HG03575 (cell line): Measurements from ENCODE around the gene ESCO1.

Source experiments
- ATAC-seq: cut with Tn5 transposase; IDR thresholded peaks from one replicate; pipeline ENCODE4 v1.9.1; 2021; ENCODE audit not compliant: unreplicated experiment, insufficient number of reproducible peaks, low FRiP score; ENCODE audit errors: extremely low read depth

Gene ESCO1

DNA sequence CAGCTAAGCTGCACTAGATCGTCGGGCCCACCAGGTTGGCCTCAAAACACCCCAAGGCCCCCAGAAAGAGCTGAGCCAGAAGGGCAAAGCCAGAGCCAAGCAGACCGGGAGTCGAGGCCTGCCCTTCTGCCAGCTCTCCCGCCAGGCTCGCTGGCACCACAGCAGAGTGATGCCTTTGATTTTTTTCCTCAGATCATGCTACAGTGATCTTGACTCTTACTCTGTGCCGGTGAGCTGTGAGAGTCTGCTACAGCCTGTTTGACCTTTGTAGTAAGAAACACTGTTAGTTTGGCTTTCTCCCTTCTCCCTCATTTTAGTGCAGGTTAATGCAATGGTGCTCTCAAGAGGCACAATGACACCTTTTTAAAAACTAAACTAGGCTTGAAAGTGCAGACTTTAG, 97.8 kb downstream of the ESCO1 start:
- no peak for ATAC-seq

DNA sequence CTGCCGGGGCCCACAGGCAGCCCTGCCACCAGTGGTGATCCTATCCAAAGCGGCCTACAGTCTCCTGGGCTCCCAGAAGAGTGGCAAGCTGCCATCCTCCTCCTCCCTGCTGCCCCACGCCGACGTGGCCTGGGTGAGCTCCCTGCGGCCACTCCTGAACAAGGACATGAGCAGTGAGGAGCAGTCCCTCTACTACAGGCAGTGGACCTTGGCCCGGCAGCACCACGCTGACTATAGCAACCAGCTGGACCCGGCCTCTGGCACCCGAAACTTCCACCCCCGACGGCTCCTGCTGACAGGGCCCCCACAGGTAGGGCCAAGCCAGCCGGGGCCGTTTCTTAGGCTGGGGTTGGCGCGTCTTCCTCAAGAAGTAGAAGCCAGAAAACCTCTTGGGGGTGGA, 100.5 kb downstream of the ESCO1 start:
- no peak for ATAC-seq

DNA sequence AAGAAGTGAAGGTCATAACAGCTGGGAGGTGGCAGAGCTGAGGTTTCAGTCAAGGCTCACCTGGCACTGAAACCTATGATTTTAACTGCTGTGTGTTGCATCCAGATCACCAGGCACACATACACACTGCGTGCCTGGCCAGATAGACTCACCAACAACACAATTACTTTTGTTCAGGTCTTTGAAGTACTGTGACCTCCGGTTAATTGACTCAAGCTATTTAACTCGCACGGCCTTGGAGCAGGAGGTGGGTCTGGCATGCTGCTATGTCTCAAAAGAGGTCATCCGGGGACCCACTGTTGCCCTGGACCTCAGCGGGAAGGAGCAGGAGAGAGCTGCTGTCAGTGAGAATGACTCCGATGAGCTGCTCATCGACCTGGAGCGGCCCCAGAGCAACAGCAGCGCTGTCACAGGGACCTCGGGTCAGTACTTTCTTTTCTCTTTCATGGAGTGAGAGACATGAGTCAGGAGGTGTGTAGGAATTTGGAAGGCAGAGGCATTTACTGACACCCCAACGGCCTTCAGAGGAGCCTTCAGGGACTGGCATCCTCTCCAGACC, 104.1 kb downstream of the ESCO1 start:
- no peak for ATAC-seq

DNA sequence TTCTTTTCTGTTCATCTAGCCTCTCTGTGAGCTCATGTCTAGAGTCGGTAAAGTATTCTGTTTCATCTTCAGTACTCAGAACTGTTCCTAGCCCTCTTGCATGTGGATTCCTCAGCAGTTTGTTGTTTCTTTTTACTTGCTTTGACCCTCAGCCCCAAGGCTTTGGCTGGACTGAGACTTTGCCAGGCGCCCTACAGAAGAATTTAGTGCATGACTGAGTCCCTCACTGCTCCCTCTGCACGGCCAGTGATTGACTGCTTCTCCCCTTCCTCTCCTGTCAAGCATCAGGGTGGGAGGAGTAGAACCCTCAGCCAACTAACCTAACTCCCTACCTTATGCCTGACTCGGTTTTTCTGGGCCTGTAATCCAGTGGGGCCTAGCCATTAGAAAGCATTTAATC, 109.8 kb downstream of the ESCO1 start:
- no peak for ATAC-seq

DNA sequence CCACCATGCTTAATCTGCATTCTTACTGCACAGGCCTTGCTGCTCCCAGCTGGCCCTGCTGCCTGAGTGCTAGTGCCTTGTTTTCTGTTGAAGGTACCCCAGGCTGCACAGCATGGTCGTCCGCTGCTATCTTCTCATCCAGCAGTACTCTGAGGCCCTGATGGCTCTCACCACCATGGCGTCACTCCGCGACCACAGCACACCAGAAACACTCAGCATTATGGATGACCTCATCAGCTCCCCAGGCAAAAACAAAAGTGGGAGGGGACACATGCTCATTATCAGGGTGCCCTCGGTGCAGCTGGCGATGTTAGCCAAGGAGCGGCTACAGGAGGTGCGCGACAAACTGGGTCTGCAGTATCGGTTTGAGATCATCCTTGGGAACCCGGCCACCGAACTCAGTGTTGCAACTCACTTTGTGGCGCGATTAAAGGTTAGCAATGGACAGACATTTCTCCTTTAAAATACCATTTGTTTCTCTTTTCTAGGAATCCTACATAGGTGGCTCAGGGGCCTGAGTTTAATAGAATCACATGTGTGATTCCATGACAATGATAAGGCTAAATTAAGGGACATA, 110.5 kb downstream of the ESCO1 start:
- no peak for ATAC-seq

DNA sequence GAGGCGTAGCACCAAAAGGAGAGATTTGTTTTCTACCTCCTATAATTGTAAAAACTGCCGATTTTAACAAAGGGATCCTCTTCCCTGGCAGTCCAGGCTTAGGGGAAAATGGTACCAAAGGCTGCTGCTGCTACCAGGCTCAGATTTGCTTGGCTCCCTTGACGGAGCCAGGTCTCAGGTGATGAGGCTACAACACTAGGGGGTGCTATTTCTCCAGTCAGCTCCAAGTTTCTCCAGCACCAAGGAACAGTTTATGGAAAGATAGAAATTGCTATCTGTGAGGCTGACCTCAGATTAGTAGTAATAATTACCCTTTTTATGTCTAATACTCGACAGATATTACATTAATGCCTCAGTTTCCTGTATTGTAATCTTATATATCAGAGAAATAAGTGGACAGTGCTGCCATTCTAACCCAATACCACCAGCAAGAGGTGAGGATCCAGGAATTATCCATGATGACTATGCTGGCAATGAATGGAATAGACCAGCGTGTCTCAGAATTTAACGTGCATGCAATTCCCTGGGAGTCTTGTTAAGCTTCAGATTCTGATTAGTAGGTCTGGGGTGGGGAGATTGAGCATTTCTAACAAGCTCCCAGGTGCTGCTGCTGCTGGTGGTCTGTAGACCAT, 111.3 kb downstream of the ESCO1 start:
- ATAC-seq = no peak

DNA sequence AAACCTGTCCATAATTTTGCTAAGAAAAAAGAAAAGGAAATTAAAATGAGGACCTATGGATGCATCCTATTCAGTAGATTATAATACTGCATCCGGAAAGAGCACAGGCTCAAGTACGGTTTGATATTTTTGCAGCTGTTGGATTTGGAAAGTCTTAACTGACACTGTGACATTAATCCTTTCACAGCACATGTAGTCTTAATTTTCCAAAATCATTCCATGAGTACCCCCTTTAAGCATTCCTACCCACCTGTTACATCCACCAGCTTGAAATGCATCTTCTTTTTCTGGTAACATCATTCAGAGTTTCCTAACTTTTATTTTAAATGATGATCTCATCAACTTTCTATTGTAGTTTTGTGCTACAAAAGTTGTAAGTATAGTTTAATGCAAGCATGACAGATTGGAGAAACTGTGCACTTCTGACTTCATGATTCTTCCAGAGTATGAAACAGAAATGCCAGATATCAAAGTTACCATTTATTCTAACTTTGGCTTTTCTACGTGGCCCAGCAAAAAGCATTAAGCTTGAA, 113.5 kb downstream of the ESCO1 start:
- no peak for ATAC-seq

DNA sequence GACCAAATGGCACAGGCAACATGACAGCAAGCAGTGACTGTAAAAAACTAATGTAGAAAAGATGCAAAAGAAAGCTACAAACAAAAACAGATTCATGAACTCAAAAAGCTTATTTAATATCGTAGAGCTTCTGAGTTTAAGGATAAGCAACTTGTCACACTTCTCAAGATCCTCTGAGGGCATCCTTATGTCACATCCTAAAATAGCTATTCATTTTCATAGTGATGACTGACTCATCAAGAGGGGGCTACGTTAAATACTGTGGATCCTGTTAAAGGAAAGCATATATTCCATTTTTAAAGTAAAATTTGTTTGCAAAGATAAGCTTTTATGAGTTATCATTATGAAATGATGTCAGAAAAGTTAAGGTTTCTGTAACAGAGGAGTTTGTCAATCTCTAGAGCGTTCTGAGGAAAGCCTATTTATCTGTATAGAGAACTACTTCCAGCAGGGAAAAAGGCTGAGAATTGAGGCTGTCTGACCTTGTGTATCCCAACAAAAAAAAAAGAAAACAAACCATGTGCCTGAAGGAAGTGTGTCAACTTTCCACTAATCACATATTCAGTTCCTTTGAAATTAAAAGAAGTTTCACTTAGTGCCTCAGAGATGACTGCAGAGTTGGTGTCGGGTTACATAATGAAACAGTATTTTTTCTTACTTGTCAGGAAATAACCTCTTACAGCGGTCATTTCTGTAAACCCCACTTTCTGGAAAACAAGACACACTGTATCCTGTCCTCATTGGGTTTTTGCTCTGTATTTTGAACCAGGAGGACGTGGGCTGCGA, 115.5 kb downstream of the ESCO1 start:
- no peak for ATAC-seq

DNA sequence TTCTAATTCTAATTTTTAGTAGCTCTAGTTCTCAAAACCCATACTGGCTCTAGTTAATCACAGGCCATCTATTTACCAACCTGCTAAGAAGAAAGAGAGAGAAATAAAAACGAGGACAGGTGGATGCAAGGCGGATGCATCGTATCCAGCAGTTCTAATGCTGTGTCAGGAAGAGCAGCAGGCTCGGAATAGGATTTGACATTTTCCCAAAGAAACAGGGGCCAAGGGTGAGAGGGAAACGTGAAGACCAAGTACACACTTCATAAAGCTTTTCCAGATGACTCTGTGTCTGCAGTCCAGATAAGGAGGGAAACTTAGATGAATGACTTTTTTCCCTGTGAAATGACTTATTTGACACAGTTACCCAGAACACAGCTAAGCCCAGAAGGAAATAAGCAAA, 117.5 kb downstream of the ESCO1 start:
- ATAC-seq = no peak

DNA sequence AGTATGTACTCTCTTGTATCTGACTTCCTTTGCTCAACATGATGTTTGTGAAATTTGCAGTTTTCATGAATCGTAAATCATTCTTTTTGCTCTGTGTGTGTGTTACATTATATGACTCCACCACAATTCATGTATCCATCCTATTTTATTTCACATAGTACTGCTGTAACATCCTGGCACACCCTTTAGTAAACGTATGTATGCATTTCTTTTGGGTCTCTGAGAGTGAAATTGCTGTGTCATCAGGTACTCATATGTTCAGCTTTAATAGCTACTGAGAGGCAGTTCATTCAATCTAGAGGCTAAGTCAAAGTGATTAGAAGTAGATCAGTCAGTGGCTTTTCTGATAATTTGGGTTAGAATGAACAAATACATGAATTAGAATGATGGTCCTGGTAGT, 118.8 kb downstream of the ESCO1 start:
- ATAC-seq = no peak

DNA sequence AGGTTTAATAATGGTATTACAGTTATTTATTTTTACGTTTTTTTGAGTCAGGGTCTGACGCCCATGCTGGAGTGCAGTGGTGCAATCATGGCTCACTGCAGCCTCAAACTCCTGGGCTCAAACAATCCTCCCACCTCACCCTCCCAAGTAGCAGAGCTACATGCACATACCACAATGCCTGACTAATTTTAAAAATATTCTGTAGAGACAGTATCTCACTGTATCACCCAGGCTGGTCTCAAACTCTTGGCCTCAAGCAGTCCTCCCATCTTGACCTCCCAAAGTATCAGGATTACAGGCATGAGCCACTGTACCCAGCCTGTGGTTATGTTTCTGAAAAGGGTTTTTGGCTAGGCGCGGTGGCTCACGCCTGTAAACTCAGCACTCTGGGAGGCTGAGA, 120.8 kb downstream of the ESCO1 start:
- no peak for ATAC-seq
